ENCODE measurements around the gene KRT14. TPM values are rescaled to one million over a fixed set of nuclear protein-coding genes. Genes with fewer than 3 reads are reported as not detected.
"Not testable (repeated sequence)": the region's sequence is repeated elsewhere in the genome, so short reads cannot be mapped to it uniquely, and the experiment has no call there.

Gene KRT14
- polyA plus RNA-seq, 4 donors, result 0.24 to 0.44 (median 0.36) TPM

- DNase-seq (ENCODE audit: low read depth in 4 of 4, low spot score in 3 of 4), result not testable (repeated sequence)
These were observed 23.4 kb upstream of the KRT14 start for GRCh38 chr17:41610061-41610517.

- DNase-seq (ENCODE audit: low read depth in 4 of 4, low spot score in 3 of 4), result not testable (repeated sequence)
These were observed 20.2 kb upstream of the KRT14 start for GRCh38 chr17:41606930-41607329.

GRCh38 chr17:41602524-41602923 lies 15.8 kb upstream of the KRT14 start:
- DNase-seq (ENCODE audit: low read depth in 4 of 4, low spot score in 3 of 4), result no peak

GRCh38 chr17:41600318-41600717 lies 13.6 kb upstream of the KRT14 start:
- DNase-seq (ENCODE audit: low read depth in 4 of 4, low spot score in 3 of 4), result no peak

- DNase-seq (ENCODE audit: low read depth in 4 of 4, low spot score in 3 of 4), result no peak
These were observed 13.0 kb upstream of the KRT14 start for GRCh38 chr17:41599680-41600079.

GRCh38 chr17:41595585-41595984 lies 8.9 kb upstream of the KRT14 start:
- DNase-seq (ENCODE audit: low read depth in 4 of 4, low spot score in 3 of 4), result no peak

GRCh38 chr17:41594363-41594915 lies 7.7 kb upstream of the KRT14 start:
- no peak for DNase-seq (ENCODE audit: low read depth in 4 of 4, low spot score in 3 of 4)

- DNase-seq (ENCODE audit: low read depth in 4 of 4, low spot score in 3 of 4), result no peak
These were observed 6.7 kb upstream of the KRT14 start for GRCh38 chr17:41593306-41593981.

- DNase-seq (ENCODE audit: low read depth in 4 of 4, low spot score in 3 of 4), result no peak
These were observed 6.1 kb upstream of the KRT14 start for GRCh38 chr17:41592601-41593305.

GRCh38 chr17:41589301-41589700 lies 2.6 kb upstream of the KRT14 start:
- no peak for DNase-seq (ENCODE audit: low read depth in 4 of 4, low spot score in 3 of 4)

GRCh38 chr17:41588126-41588810 lies 1.6 kb upstream of the KRT14 start:
- no peak for DNase-seq (ENCODE audit: low read depth in 4 of 4, low spot score in 3 of 4)

- DNase-seq (ENCODE audit: low read depth in 4 of 4, low spot score in 3 of 4), result no peak
These were observed 1.2 kb downstream of the KRT14 start for GRCh38 chr17:41585301-41586056.

GRCh38 chr17:41584331-41584927 lies 2.3 kb downstream of the KRT14 start:
- DNase-seq (ENCODE audit: low read depth in 4 of 4, low spot score in 3 of 4), result not testable (repeated sequence)

GRCh38 chr17:41583137-41584127 lies 3.3 kb downstream of the KRT14 start:
- DNase-seq (ENCODE audit: low read depth in 4 of 4, low spot score in 3 of 4), result no peak

GRCh38 chr17:41582061-41582968 lies 4.4 kb downstream of the KRT14 start:
- DNase-seq (ENCODE audit: low read depth in 4 of 4, low spot score in 3 of 4), result not testable (repeated sequence)

- DNase-seq (ENCODE audit: low read depth in 4 of 4, low spot score in 3 of 4), result no peak
These were observed 5.2 kb downstream of the KRT14 start for GRCh38 chr17:41581366-41582060.

- DNase-seq (ENCODE audit: low read depth in 4 of 4, low spot score in 3 of 4), result no peak
These were observed 5.9 kb downstream of the KRT14 start for GRCh38 chr17:41580687-41581365.

All from left renal pelvis (tissue), 4 donors.